ENCODE measurements around the gene SBF2. TPM values are rescaled to one million over a fixed set of nuclear protein-coding genes. Genes with fewer than 3 reads are reported as not detected.

SBF2 gene
- total RNA-seq, 2 donors from 2014 or later = 53.4 to 58.9 TPM

DNA sequence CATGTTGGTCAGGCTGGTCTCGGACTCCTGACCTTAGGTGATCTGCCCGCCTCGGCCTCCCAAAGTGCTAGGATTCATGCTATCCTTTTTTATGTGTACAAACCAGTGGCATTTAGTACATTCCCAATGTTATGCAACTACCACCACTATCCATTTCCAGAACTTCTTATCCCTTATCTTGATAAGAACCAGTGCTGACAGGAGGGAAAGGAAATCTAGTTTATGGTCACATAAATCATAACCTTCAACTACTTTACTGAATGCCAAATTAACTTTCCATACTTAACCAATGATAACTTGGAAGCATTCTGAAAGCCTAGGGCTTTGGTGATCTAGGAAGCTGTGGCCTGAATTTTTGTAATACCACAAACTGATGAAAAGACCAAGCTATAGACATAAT lies 459.7 kb downstream of the SBF2 start:
- intact Hi-C loops (cut with DNase I) = no loop called here
- no peak for DNase-seq (ENCODE audit: low spot score)

DNA sequence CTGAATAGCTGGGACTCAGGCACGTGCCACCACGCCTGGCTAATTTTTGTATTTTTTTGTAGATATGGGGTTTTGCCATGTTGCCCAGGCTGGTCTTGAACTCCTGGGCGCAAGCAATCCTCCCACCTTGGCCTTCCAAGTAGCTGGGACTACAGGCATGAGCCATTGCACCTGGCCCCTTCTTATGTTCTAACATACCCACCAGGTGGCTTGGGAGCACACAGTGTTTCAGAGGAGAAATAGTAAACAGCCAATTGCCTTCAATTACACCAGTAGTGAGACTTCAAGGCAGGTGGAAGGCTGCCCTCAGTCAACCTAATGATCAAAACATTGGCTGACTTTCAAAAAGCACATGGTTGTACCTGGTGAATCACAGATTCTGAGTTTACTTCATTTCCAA lies 462.9 kb downstream of the SBF2 start:
- intact Hi-C loops (cut with DNase I) = no loop called here
- DNase-seq (ENCODE audit: low spot score) = no peak

DNA sequence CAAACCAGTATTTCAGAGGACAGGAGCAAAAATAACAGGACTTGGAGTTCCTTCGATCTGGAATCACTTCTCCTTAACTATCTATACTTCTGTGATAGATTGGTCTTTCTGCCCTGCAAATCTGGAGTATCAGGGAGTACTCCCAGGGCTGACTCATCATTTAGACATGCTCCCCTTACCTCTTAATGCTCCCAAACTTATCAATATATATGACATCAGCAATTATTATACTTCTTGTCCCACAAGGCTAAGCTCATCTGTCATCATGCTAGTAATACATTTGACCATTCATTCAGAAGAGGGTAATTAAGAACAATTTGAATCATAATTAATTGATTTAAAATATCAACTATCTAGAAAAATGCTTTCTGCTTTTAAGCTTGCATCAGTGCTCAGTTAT lies 466.3 kb downstream of the SBF2 start:
- DNase-seq (ENCODE audit: low spot score) = no peak
- intact Hi-C loops (cut with DNase I) = no loop called here

DNA sequence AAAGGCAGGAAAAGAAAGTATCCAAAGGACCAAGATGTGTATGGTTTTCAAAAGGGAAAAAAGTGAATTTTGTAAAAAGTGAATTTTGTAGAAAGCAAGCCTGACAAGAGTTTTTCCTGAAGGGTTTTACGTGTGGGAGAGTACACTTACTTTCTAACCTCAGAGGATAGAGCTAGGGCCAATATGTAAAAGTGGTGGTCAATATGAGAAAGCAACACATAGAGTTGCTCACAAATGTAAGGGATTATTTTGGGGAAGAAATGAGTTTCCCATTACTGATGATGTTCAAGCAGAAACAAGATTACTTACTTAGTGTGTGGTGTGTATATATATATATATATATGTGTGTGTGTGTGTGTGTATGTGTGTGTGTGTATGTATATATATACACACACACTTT lies 467.6 kb downstream of the SBF2 start:
- DNase-seq (ENCODE audit: low spot score) = no peak
- intact Hi-C loops (cut with DNase I) = no loop called here

DNA sequence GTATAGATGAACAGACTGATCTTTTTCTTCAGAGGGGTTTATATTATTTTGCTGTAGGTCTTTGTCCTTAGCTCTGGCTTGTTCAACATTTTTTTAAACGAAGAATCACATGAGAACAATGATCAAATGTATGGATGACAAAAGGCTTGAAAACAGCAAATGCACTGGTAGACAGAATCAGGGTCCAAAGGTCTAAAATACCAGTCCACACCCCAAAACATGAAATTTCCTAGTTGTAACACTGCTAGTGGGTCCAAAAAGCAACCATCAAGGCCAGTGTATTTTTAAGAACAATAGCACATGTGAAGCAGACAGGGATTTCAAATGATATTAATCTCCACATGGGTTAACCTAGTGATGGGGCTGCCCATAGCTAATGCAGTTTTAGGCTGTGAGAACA lies 468.1 kb downstream of the SBF2 start:
- DNase-seq (ENCODE audit: low spot score) = no peak
- intact Hi-C loops (cut with DNase I) = no loop called here

DNA sequence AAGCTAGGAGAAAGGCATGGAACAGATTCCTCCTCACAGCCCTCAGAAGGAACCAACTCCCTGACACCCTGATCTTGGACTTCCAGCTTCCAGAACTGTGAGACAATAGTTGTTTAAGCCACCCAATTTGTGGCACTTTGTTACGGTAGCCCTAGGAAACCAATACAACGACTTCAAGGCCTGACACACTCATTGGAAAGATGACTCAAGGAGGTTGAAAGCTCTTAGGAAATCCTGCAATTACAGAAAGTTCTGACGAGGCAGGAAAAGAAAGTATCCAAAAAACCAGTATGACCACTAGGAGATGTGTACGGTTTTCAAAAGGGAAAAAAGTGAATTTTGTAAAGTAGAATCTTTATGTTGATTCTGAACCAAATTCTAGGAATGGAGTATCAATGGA lies 468.7 kb downstream of the SBF2 start:
- no peak for DNase-seq (ENCODE audit: low spot score)
- intact Hi-C loops (cut with DNase I) = no loop called here

DNA sequence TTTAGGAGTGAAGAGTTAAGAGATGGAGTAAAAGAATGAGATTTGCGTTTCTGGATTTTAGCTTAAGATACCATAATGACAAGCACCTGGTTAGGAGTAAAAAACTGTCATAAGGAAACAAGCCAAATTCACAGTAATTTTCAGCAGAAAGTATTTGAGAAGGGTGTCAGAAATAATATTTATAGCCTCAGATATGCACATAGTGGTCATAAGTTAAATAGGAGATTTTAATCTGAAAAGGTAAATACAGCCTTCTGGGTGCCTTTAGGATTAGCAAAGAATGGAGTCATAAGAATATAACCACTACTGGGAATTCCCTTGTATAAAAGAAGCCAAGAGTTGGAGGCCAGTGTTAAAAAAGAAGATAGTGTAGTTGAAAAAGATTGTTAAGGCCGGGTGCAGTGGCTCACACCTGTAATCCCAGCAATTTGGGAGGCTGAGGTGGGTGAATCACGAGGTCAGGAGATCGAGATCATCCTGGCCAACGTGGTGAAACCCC lies 470.1 kb downstream of the SBF2 start:
- DNase-seq (ENCODE audit: low spot score) = no peak
- intact Hi-C loops (cut with DNase I) = no loop called here

DNA sequence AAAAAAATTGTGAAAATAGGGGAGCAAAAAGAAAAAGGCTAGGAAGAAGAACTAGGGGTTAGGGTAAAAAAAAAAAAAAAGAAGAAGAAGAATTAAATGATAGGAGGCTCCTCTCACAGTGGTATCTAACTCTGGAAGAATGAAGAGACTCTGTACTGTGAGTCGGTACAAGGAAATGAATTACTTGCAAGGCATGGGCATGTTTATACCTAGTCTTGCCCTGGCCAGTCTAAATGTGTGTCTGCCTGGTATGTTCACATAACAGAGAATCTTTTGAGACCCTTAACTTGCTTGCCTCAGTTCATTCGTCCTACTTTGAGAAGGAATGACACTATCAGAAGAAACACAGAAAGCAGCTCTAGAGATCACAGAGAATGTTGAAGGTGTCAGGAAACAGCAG lies 470.6 kb downstream of the SBF2 start:
- intact Hi-C loops (cut with DNase I) = no loop called here
- no peak for DNase-seq (ENCODE audit: low spot score)

DNA sequence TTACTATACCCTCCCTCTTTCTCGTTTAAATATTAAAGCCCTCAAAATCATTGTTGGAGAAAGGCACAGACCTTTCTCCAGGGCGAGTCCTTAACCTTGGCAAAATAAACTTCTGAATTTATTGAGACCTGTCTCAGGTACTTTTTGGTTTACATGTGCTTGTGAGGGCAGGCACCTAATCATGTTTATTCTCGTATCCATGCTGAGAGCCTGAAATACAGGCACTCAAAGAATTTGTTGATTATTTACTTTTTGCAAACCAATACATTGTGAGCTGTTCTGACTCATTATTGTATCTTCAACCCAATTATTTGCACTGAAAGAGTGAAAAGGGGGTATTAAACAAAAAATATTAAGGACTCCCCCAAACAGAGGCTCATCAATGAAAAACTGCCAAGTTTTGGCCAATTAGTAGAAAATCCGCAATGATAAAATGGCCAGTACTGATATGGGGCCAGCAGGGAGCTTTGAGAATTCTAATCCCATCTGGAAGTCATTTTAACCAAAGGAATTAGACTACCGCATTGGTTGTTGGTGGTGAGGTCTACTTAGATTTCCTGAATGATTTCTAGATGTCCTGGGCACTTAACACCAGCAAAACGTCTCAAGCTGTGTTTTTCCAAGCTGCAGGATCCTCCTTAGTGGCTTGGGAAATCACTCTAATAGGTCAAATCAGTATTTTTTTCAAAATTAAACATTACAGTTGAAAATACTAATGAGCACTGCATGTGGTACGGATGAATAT lies 472.8 kb downstream of the SBF2 start:
- intact Hi-C loops (cut with DNase I) = no loop called here
- DNase-seq (ENCODE audit: low spot score) = no peak

DNA sequence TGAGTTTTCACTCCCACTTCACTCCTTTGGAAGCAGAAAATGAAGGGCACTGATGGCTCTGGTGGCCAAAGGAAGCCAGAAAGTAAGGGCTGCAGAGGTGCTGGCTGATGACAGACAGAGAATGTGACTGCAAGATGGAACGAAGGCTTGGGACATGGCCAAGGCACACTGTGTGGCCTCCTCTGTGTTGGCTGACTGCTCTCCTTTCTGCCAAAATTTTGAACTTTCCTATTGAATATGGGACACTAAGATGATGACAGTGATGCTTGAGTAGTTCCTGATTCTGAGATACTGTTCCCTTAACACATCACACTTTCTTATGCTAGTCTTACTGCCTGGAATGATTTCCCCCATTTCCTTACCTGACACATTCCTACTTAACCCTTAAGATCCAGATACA lies 473.8 kb downstream of the SBF2 start:
- intact Hi-C loops (cut with DNase I) = no loop called here
- DNase-seq (ENCODE audit: low spot score) = no peak

DNA sequence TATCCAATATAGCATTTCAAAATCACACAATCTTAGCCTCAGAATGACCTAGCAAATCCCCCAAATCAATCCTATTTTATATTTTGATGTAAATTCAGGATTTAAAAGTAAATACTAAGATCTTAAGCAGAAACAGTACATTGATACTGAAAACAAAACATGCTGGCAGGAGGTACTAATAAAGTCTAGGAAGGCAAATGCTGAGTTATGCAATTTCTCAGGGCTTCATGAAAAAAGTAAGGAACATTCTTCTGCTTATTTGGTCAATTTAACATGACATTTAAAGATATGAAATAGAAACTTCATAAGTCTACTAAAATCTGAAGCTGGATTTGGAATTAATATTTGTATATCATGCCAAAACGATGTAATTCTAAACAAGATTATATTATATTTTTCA lies 476.8 kb downstream of the SBF2 start:
- intact Hi-C loops (cut with DNase I) = no loop called here

DNA sequence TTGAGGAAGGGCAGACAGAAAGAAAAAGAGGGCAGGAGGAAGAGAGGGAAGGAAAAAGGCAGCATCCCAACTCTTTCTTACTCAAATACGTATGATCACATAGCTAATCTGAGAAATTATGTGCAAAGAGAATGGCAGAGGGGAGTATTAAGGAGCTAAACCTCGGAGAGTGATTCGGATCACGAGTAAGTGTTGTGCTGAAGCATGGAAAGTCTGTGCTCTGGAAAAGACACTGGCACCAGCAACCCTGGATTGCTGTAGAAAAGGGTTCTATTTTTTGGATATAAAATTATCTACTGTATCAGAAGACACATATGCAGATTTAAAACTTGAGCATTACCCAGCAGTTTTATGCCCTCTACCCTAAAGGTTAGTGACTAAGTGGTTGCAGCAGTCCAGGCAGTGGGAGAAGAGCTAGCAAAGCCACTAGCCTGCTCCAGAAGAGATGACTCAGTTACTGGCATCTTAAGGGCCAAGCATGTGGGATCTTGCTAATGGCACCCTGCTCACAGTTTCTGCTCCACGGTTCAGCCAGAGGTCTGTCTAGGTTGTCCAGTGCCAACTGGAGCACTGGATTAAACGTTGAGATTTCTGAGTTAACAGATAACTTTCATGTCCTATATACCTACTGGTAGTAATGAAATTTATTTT lies 478.4 kb downstream of the SBF2 start:
- DNase-seq (ENCODE audit: low spot score) = no peak
- intact Hi-C loops (cut with DNase I) = no loop called here

More for the DNA sequence above, 476.8 kb downstream of the SBF2 start:
- no peak for DNase-seq (ENCODE audit: low spot score)

DNA sequence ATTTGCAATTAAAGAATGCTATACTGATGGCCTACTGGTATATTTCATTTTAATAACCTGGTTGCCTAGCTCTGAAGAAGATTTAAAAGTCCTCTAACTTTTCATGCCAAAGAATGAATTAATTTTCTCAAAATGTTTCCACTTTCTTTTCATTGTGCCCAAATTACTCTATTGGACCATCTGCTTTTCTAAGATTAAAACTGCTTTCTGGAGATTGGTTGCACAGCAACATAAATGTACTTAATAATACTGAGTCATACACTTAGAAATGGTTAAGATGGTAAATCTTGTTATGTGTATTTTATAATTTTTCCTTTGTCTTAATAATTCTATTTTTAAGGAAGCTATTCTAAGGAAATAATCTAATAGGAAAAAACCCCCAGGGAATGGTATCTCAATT lies 479.9 kb downstream of the SBF2 start:
- intact Hi-C loops (cut with DNase I) = no loop called here
- no peak for DNase-seq (ENCODE audit: low spot score)

DNA sequence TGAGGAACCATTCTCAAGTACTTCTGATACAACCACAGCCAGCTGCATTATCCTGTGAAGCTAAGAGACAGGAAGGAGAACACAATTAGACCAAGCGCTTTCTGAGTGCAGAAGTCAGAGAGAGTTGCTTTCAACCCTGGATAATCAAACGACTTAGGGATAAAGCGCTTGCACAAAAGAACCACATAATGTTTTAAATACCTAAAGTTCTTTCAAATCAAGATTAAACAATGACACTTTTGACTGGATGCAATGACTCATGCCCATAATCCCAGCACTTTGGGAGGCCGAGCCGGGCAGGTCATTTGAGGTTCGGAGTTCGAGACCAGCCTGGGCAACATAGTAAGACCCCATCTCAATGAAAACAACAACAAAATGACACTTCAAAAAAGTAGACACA lies 485.1 kb downstream of the SBF2 start:
- DNase-seq (ENCODE audit: low spot score) = no peak
- intact Hi-C loops (cut with DNase I) = no loop called here

DNA sequence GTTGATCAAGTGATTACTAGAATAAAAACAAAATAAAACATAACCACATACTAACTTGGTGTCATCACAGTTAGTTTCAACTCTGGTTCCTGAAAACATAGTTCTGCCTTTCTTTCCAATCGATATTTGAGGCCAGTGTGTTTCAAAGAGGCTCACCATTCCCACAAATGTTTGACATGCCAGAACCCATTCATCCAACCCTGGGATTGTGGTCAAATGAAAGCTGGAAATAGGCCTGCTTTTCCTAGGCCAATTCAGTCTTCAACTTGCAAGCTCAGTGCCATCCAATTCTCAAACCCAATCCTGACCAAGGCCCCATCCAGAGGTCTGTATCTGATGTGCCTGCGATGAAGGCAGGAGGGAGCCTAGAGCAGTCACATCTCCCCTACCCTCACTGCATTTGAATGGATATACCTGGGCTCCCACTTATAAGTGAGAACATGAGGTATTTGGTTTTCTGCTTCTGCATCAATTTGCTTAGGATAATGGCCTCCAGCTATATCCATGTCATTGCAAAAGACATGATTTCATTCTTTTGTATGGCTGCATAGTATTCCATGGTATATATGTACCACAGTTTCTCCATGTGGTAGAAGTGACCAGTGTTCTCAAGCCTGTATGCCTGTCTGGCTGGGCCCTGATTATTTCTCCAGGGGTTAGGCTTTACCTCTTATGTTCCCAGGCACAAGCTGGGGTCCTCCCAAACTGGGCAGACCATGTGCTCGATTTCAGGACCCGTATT lies 486.9 kb downstream of the SBF2 start:
- intact Hi-C loops (cut with DNase I) = no loop called here

DNA sequence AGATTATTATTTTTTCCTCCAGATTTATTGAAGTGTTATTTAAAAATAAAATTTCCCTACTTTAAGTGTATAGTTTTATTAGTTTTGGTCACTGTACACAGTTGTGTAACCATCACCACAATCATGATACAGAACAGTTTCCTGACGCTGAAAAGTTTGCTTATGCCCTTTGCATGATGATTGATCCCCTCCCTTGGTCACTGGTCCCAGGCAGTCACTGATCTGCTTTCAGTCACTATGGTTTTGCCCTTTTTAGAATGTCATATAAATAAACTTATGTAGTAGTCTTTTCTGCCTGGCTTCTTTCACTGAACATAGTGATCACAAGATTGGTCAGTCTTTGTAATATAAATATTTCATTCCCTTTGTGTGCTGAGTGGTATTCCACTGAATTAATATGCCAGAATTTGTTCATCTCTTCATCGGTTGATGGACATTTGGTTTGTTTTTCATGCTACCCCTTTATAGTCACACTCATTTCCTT lies 489.6 kb downstream of the SBF2 start:
- intact Hi-C loops (cut with DNase I) = no loop called here
- no peak for DNase-seq (ENCODE audit: low spot score)

More for the DNA sequence above, 486.9 kb downstream of the SBF2 start:
- DNase-seq (ENCODE audit: low spot score) = no peak

DNA sequence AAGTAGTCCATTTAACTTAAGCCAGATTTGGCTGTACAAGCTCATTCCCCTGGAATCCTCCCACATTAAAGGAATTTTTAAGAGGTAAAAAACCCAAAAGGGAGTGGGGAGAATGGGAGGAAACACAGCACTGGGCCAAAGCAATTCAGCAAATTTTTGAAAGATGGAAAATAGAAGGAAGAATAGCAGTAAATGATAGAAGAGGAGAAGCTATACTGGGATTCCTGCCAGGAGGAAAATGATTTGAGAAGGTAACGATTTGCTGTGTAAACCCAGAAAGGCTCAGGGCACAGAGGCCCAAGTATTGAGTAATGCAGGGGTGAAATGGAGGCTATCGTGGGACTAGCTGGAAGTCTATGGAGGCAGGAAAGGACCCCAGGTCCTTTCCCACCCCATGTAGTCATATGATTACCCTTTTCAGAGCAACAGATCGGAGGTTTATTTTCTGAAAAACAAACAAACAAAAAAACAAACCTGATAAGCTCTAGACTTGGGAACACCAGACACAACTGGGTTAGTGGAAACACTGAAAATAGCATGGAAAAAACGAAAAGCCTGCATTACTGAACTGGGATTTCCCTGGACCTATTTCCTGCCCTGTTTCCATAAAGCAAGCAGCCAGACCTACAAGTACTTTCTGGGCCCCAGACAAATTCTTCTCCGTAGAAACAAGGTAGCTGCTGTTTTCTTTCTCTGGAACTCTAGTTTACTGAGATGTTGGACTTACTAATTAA lies 490.2 kb downstream of the SBF2 start:
- DNase-seq (ENCODE audit: low spot score) = no peak
- intact Hi-C loops (cut with DNase I) = no loop called here

DNA sequence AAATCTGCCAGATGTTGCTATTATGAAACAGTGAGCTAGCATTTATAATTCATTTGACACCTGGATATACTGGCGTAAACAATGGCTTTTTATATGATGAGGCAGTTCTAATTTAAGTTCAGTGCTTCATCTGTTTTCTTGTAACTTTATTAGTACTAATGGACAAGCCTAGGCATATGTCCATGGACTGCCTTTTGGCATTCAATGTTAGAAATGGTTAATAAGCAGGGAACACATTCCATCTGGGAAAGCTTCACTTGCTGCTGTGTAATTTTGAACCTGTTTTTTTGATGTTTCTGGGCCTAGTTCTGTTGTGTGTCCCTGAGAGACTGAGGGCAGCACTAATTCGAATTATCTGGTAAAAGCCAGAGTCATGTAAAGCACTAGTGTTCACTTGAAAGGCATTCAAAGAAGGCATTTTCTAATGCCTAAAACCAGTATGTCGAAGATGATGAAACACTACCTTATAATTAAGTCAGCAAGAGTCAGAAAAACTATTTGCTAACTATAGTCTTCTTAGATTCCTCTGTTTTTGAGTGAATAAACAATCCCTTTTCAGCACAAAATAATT lies 491.6 kb downstream of the SBF2 start:
- intact Hi-C loops (cut with DNase I) = no loop called here
- DNase-seq (ENCODE audit: low spot score) = no peak

DNA sequence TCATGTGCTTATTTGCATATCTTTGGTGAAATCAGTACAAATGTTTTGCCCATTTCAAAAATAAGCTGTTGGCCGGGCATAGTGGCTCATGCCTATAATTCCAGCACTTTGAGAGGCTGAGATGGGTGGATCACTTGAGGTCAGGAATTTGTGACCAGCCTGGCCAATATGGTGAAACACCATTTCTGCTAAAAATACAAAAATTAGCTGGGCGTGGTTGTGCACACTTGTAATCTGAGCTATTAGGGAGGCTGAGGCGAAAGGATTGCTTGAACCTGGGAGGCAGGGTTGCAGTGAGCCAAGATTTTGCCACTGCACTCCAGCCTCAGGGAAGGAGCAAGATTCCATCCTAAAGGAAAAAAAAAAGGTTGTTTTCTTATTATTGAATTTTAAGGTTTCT lies 494.1 kb downstream of the SBF2 start:
- no peak for DNase-seq (ENCODE audit: low spot score)
- intact Hi-C loops (cut with DNase I) = no loop called here

Measured in posterior vena cava (tissue), 2 donors.